HL-60 (cell line): ENCODE data around the gene WDR90.

ENCODE experiments used
- DNase-seq, 2 experiments: peaks; one replicate each; pipeline ENCODE4 v3.0.0-alpha.2; 2010 to 2020; ENCODE audit warnings: low read depth in 1 of 2, low spot score in 1 of 2
- H3K27ac ChIP-seq: fragments of 250-450 bp; sonication (Bioruptor Pico); replicated peaks from 2 replicates; pipeline ENCODE4 v1.5.1; 2020; ENCODE audit warnings: mild to moderate bottlenecking, moderate library complexity
- H3K27me3 ChIP-seq: fragments of 250-450 bp; sonication (Bioruptor Pico); 2 replicates; pipeline ENCODE4 v1.5.1; 2021; ENCODE audit warnings: mild to moderate bottlenecking, moderate library complexity; ENCODE audit not compliant: insufficient read depth, poor library complexity, severe bottlenecking
- H3K4me3 ChIP-seq: replicated peaks from 2 replicates; pipeline ENCODE4 v1.5.1; 2011; ENCODE audit warnings: mild to moderate bottlenecking, control low read depth, low read length; ENCODE audit not compliant: insufficient read depth
- CTCF ChIP-seq: IDR thresholded peaks from one replicate; pipeline ENCODE4 v1.5.1; 2011; ENCODE audit warnings: low read length, control low read depth, inconsistent platforms; ENCODE audit not compliant: insufficient read depth
- GABPA ChIP-seq: IDR thresholded peaks from 2 replicates; pipeline ENCODE4 v1.6.1; 2012; ENCODE audit warnings: low read depth
- POLR2AphosphoS5 ChIP-seq: IDR thresholded peaks from 2 replicates; pipeline ENCODE4 v1.6.1; 2012; ENCODE audit warnings: low read depth
- REST ChIP-seq: IDR thresholded peaks from 2 replicates; pipeline ENCODE4 v1.6.1; 2012; ENCODE audit warnings: low read depth; ENCODE audit not compliant: insufficient replicate concordance
- SPI1 ChIP-seq: IDR thresholded peaks from 2 replicates; pipeline ENCODE4 v1.6.1; 2012; ENCODE audit warnings: low read depth, mild to moderate bottlenecking, borderline replicate concordance

The WDR90 gene

DNA sequence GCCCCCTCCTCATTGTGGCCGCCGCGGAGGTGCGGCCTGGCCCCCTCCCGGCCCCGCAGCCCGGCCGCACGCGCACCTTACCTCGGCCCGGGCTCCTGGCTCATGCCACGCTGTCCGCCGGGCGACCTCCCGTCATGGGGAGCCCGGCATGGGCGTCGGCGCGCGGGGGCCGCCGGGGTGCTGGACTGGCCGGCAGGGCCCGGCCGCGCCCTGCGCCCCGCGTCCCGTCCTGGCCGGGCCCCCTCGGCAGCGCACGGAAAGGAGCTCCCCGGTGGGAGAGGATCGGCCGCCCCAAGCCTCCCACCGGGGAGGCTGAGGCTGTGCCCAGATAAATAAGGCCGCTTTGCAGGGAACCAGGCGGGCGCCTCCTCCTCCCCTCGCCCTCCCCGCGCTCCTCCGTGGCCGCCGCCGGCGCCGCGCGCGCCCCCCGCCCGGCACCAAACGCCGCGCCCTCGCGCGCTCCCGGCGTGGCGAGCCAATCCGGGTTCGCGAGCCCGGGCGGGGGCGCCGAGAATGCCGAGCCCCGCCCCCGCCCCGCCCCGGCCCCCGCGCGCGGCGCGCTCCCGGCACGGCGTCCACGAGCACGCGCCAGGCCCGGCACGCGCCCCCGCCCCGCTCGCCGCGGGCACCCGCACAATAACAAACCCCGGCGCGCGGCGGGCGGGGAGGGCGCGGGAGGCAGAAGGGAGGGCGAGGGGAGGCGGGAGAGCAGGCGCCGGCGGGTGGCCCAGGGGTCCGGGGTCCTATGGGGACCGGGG, 56.4 kb downstream of the WDR90 start, which contains the start of gene FBXL16:
FBXL16 (minus strand) TSS at position 371 of the 758 bp plus-strand sequence. CDS start 8,396 bp downstream, outside the sequence.
- no peak for DNase-seq
- Histone ChIP-seq H3K27me3 (peaks cover 69% of the 10 kb centered on the region), H3K4me3 (no peak within 1 kb of the TSS), H3K27ac (no peak within 1 kb of the TSS)
- no peak for TF ChIP-seq REST
- no peak for TF ChIP-seq POLR2AphosphoS5
- no peak for TF ChIP-seq GABPA
- no peak for TF ChIP-seq SPI1
- TF ChIP-seq CTCF = no peak

DNA sequence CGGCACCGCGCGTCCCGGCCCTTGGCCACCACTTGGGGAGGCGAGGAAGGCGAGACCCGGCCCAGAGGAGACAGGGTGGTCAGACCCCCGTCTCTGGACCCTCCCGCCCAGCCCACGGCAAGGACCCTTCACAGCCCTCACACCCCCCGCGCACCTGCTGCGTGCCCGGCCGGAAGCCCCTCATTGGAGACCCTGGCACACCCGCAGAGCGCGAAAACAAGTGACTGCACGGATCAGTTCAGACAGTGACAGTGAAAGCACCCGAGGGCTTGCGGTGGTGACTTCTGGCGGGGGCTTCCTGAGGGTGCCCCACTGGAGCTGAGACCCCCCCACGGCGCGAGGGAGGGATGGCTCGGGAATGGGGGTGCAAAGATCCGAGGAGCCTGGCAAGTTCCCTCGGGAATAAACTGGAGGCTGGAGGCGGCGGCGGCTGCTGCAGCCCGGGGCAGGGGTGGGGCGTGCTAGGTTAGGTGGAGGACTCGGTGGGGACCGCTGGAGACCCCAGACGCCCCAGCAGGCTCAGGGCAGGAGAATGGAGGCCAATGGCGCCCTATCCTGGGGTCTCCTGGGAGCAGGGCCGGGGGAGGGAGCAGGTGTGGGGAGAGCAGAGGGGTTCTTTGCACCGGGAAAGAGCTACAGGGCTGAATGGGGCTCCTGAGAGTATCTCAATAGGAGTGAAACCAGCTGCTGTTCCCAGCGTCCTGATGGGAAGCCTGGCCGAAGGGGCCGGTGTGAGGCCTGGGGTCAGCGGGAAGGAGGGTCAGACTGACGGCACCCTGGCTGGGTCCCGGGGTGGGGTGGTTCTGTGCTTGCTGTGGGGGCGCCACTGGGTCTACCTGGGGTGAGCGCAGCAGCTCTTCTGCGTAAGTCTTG, 57.3 kb downstream of the WDR90 start:
- Histone ChIP-seq H3K4me3 (no peak overlapping the region), H3K27ac (no peak overlapping the region), H3K27me3 (peaks cover 70% of the 10 kb centered on the region)
- TF ChIP-seq REST (no peak), CTCF (no peak), POLR2AphosphoS5 (no peak), SPI1 (no peak), GABPA (no peak)
- no peak for DNase-seq

DNA sequence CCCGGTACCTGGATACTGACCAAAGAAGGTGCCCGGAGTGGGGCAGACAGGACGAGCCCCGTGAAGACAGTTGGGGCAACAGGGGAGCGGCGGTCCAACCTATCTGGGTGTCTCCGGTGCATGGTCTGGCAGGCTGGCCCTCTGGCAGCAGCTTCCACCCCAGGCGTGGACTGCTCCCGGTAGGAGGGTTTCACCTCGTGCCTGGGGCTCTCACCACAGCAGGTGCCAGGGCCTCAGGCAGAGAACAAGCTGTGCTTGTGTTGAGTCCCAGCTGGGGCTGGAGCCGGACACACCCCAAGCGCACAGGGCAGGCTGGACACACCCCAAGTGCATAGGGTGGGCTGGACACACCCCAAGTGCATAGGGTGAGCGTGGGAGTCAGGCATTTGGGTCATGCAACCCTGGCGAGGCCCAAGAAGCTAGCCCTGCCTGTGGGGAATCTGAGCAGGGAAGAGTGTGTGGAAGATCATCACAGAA, 57.9 kb downstream of the WDR90 start:
- TF ChIP-seq CTCF (no peak), REST (no peak)
- no peak overlapping the region for H3K4me3 ChIP-seq
- H3K27me3 ChIP-seq = peaks cover 65% of the 10 kb centered on the region
- no peak for DNase-seq
- no peak overlapping the region for H3K27ac ChIP-seq
